ENCODE data around the gene LRRC40. TPM values are rescaled to one million over a fixed set of nuclear protein-coding genes. Genes with fewer than 3 reads are reported as not detected.
A peak's percentile ranks its signal among the peaks of the same experiment; 100 is the strongest.

LRRC40 gene
- total RNA-seq, 1 donor from 2014 or later = 10.5 TPM

DNA sequence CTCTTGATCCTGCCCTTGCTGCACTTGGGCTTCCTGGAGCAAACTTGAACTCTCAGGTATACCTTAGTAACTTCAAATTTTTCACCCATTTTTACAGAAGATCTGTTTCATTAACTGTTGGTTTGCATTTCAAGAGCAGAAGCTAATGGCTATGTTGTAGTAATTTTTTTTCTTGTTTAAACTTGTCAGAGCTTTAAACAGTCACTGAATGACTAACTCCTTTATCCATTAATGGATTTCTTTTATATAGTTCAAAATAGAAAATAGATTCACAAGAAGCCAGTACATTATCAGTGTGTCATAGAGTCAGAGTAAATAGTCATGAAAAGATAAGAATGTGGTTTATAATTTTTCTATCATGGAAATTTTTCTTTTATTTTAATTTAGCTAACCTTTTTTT is 29.4 kb upstream of the LRRC40 start:
- Histone ChIP-seq H3K27me3 (ENCODE audit: low read depth) (no peaks in the 10 kb centered on the region), H3K36me3 (peaks cover 100% of the 10 kb centered on the region), H3K4me1 (no peaks in the 10 kb centered on the region), H3K27ac (no peak overlapping the region), H3K4me3 (no peak overlapping the region), H3K9me3 (no peaks in the 10 kb centered on the region)
- no peak for TF ChIP-seq CTCF (IDR thresholded peaks at IDR 0.05)
- intact Hi-C loops (cut with DNase I) = no loop called here
- DNase-seq (no peak), ATAC-seq (no peak)

DNA sequence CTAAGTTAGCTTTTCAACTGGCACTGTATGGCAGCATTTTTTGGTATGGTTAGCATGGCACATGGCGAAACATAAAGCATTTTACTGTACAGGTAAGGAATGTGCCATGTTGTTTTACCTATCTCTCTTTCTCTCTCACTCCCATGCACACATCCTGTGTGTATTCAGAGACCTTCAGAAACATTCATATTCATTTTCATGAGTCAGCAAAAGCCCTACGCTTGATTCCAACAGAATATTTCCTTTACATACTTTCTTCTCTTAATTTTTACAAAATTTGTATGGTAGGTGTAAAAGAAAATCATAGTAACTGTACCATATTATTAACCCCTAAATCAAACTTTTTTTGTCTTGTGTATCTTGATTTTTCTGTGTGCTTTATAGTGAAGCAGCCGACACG is 26.1 kb upstream of the LRRC40 start:
- intact Hi-C loops (cut with DNase I) = no loop called here
- no peak overlapping the region for H3K27ac ChIP-seq
- ATAC-seq (no peak), DNase-seq (no peak)
- no peaks in the 10 kb centered on the region for H3K9me3 ChIP-seq
- TF ChIP-seq CTCF (IDR thresholded peaks at IDR 0.05) = no peak
- H3K4me1 ChIP-seq = peaks cover 9% of the 10 kb centered on the region
- no peaks in the 10 kb centered on the region for H3K27me3 ChIP-seq (ENCODE audit: low read depth)
- H3K4me3 ChIP-seq = no peak overlapping the region
- H3K36me3 ChIP-seq = peaks cover 93% of the 10 kb centered on the region

GRCh38 chr1:70228670-70229069 is 23.3 kb upstream of the LRRC40 start:
- no peak overlapping the region for H3K4me3 ChIP-seq
- ATAC-seq = no peak
- H3K4me1 ChIP-seq = peaks cover 22% of the 10 kb centered on the region
- no peak overlapping the region for H3K27ac ChIP-seq
- H3K27me3 ChIP-seq (ENCODE audit: low read depth) = no peaks in the 10 kb centered on the region
- intact Hi-C loops (cut with DNase I) = no loop called here
- H3K36me3 ChIP-seq = peaks cover 88% of the 10 kb centered on the region
- DNase-seq = no peak
- no peaks in the 10 kb centered on the region for H3K9me3 ChIP-seq
- TF ChIP-seq CTCF (IDR thresholded peaks at IDR 0.05) = no peak

DNA sequence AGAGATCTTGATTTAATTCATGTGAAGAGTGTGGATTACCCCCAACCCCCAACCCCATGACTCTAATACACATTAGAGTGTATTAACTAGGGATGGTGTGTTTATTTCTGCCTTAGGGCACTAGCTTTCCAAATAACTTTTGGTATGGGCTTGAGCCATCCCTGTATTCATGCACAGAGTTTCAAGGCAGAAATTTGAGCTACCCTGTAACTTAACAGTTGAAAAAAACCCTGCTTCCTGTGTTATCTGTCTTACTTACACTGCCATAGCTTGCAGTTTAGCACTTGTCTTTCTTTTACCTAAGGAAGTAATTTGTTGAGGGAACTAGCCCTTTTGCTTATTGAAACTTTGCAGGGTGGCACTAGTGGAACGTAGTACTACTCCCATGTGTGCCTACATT is 22.1 kb upstream of the LRRC40 start:
- Histone ChIP-seq H3K27ac (no peak overlapping the region), H3K27me3 (ENCODE audit: low read depth) (no peaks in the 10 kb centered on the region), H3K36me3 (peaks cover 75% of the 10 kb centered on the region), H3K4me1 (peaks cover 35% of the 10 kb centered on the region), H3K9me3 (no peaks in the 10 kb centered on the region), H3K4me3 (no peak overlapping the region)
- TF ChIP-seq CTCF (IDR thresholded peaks at IDR 0.05) = no peak
- intact Hi-C loops (cut with DNase I) = no loop called here
- ATAC-seq (no peak), DNase-seq (no peak)

DNA sequence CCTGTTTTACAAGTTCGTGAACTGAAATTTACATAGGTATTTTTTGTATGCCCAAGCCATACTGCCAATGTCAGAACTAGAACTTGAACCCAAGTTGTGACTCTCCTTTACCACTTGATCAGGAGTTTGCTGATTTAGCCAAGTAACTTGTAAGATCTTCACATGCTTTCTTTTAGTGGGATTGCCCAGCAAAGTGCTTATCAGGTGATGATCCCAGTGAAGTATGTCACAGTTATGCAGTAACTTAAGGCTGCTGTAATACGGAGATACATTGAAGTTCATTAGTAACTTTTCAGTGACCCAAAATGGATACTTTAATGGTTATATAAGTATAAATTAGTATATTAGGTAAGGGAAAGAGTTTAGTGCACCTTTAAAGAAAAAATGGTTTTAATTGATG is 19.6 kb upstream of the LRRC40 start:
- Histone ChIP-seq H3K4me1 (peaks cover 46% of the 10 kb centered on the region), H3K36me3 (peaks cover 50% of the 10 kb centered on the region), H3K9me3 (no peaks in the 10 kb centered on the region), H3K4me3 (no peak overlapping the region), H3K27ac (no peak overlapping the region), H3K27me3 (ENCODE audit: low read depth) (no peaks in the 10 kb centered on the region)
- no peak for ATAC-seq
- no peak for DNase-seq
- intact Hi-C loops (cut with DNase I) = no loop called here
- no peak for TF ChIP-seq CTCF (IDR thresholded peaks at IDR 0.05)

- peaks cover 46% of the 10 kb centered on the region for H3K4me1 ChIP-seq
Measured at GRCh38 chr1:70222716-70223235, 17.4 kb upstream of the LRRC40 start.

More at GRCh38 chr1:70222716-70223235, 17.4 kb upstream of the LRRC40 start:
- H3K27me3 ChIP-seq (ENCODE audit: low read depth) = no peaks in the 10 kb centered on the region
- H3K4me3 ChIP-seq = peak overlapping the region; percentile 68
- no peaks in the 10 kb centered on the region for H3K9me3 ChIP-seq
- no peak for TF ChIP-seq CTCF (IDR thresholded peaks at IDR 0.05)
- intact Hi-C loops (cut with DNase I) = no loop called here
- DNase-seq (no peak), ATAC-seq (no peak)
- H3K27ac ChIP-seq = peak overlapping the region; percentile 93
- peaks cover 29% of the 10 kb centered on the region for H3K36me3 ChIP-seq
